DND-41 (cell line): ENCODE data around the gene MACROD2.

Experiments used
- ATAC-seq: fragments of 200-7000 bp; cut with Tn5 transposase; 3 replicates; pipeline ENCODE4 v1.9.1; 2021; ENCODE audit warnings: low read depth; ENCODE audit not compliant: insufficient read depth
- DNase-seq: peaks from one replicate; pipeline ENCODE4 v3.0.0-alpha.2; 2020
- H2AFZ ChIP-seq: 2 replicates; pipeline ENCODE4 v1.6.0; 2012; ENCODE audit warnings: low read depth, low read length
- H3K27ac ChIP-seq: 2 replicates; pipeline ENCODE4 v1.5.1; 2012; ENCODE audit warnings: low read length, inconsistent platforms
- H3K27me3 ChIP-seq: fragments of 200-600 bp; sonication (generic); 2 replicates; pipeline ENCODE4 v1.6.0; 2012; ENCODE audit warnings: low read length, mild to moderate bottlenecking, inconsistent platforms; ENCODE audit not compliant: insufficient read depth, poor library complexity
- H3K36me3 ChIP-seq: 2 replicates; pipeline ENCODE4 v1.5.1; 2012; ENCODE audit warnings: low read length, inconsistent platforms; ENCODE audit not compliant: insufficient read depth
- H3K4me1 ChIP-seq: 2 replicates; pipeline ENCODE4 v1.5.1; 2012; ENCODE audit warnings: mild to moderate bottlenecking, low read length; ENCODE audit not compliant: insufficient read depth
- H3K4me2 ChIP-seq: 2 replicates; pipeline ENCODE4 v1.6.0; 2012; ENCODE audit warnings: mild to moderate bottlenecking, moderate library complexity, low read length, inconsistent platforms; ENCODE audit not compliant: insufficient read depth
- H3K4me3 ChIP-seq, 2 experiments: fragments of 200-600 bp in 1 of 2; shearing (Covaris generic) in 1 of 2; 2 replicates each; pipeline ENCODE4 v1.5.1; 2012 to 2016; ENCODE audit warnings: inconsistent platforms in 2 of 2, low read length in 2 of 2, mild to moderate bottlenecking in 2 of 2, low read depth in 1 of 2, moderate library complexity in 1 of 2
- H3K79me2 ChIP-seq: 2 replicates; pipeline ENCODE4 v1.6.0; 2012; ENCODE audit warnings: low read length, inconsistent platforms; ENCODE audit not compliant: insufficient read depth
- H3K9ac ChIP-seq: 2 replicates; pipeline ENCODE4 v1.6.0; 2012; ENCODE audit warnings: low read depth, mild to moderate bottlenecking, inconsistent platforms, low read length, moderate library complexity
- H3K9me3 ChIP-seq: 2 replicates; pipeline ENCODE4 v1.5.1; 2012; ENCODE audit warnings: low read length, moderate library complexity, mild to moderate bottlenecking, inconsistent platforms; ENCODE audit not compliant: insufficient read depth, severe bottlenecking
- H4K20me1 ChIP-seq: 2 replicates; pipeline ENCODE4 v1.6.0; 2012; ENCODE audit warnings: low read length; ENCODE audit not compliant: insufficient read depth
- EZH2 ChIP-seq: IDR thresholded peaks from 3 replicates; pipeline ENCODE4 v1.6.1; 2012; ENCODE audit warnings: borderline replicate concordance, low read depth, mild to moderate bottlenecking, moderate library complexity, low read length, inconsistent platforms; ENCODE audit not compliant: severe bottlenecking
- TF ChIP-seq, protein P1 (sequence below): IDR thresholded peaks from 2 replicates; pipeline ENCODE4 v1.5.1; 2012; ENCODE audit warnings: borderline replicate concordance, low read length, moderate library complexity, mild to moderate bottlenecking; ENCODE audit not compliant: poor library complexity, severe bottlenecking; ENCODE audit errors: extremely low read depth

MACROD2 gene

DNA sequence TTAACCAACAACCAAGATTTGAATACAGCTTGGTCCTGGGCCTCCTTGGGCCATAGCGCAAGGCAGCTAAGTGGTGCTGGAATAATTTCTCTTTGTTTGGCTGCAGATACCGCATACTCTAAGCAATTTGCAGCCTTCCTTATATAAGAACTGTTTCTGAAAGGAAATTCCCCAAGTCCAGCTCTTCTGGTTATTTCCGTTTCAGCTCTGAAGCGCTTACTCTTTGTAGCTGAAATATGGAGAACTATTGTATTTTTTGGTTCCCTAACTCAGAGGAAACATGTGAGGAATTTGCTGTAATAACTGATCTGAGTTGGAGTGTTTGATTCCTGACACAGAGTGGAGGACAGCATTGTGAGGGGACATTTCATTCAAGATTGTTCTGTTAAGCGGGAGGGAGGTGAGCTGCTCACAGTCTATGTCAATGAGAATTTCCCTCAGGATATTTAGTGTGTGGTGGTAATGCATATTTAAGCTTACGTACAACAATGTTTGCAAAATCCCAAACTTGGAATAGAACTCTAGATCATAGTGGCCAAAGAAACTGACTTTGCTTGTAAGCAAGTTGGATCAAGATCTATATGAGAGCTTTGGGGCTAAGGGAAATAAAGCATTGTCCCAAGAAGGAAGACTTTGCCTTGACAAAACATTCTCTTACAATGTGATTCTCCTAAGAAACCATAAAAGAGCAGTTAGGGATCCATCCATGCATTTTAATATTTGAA lies 918.7 kb downstream of the MACROD2 start:
- no peaks in the 10 kb centered on the region for H3K27me3 ChIP-seq
- no peaks in the 10 kb centered on the region for H3K4me1 ChIP-seq
- no peaks in the 10 kb centered on the region for H3K9me3 ChIP-seq
- H3K4me3 ChIP-seq: no peak overlapping the region
- no peak overlapping the region for H3K27ac ChIP-seq
- no peak overlapping the region for H3K4me2 ChIP-seq
- no peak overlapping the region for H3K9ac ChIP-seq
- DNase-seq (no peak), ATAC-seq (no peak)
- H2AFZ ChIP-seq: no peak overlapping the region
- TF ChIP-seq, protein P1, sequence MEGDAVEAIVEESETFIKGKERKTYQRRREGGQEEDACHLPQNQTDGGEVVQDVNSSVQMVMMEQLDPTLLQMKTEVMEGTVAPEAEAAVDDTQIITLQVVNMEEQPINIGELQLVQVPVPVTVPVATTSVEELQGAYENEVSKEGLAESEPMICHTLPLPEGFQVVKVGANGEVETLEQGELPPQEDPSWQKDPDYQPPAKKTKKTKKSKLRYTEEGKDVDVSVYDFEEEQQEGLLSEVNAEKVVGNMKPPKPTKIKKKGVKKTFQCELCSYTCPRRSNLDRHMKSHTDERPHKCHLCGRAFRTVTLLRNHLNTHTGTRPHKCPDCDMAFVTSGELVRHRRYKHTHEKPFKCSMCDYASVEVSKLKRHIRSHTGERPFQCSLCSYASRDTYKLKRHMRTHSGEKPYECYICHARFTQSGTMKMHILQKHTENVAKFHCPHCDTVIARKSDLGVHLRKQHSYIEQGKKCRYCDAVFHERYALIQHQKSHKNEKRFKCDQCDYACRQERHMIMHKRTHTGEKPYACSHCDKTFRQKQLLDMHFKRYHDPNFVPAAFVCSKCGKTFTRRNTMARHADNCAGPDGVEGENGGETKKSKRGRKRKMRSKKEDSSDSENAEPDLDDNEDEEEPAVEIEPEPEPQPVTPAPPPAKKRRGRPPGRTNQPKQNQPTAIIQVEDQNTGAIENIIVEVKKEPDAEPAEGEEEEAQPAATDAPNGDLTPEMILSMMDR: no peak
- TF ChIP-seq EZH2: no peak
- H3K36me3 ChIP-seq: no peaks in the 10 kb centered on the region
- no peaks in the 10 kb centered on the region for H4K20me1 ChIP-seq
- no peaks in the 10 kb centered on the region for H3K79me2 ChIP-seq

DNA sequence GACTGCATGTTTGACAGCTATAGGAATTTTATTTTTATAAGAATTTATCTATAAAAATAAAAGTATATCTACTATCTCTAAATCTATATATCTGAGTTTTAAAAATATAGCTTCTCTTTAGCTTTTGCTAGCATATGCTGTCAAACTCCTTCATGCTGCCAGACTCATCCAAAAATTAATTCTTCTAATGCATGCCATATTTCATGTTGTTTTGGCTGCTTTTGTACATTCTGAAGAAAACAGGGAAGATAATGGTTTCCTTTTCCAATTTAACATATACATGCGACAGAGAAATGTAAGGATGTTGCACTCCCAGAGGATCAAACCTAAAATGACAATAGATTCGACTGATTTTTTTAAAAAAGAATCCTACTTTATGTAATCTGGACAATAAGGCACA lies 919.3 kb downstream of the MACROD2 start:
- TF ChIP-seq, protein P1: no peak
- TF ChIP-seq EZH2: no peak
- no peak overlapping the region for H3K4me2 ChIP-seq
- ATAC-seq (no peak), DNase-seq (no peak)
- no peak overlapping the region for H3K4me3 ChIP-seq
- no peaks in the 10 kb centered on the region for H3K9me3 ChIP-seq
- H3K27ac ChIP-seq: no peak overlapping the region
- no peaks in the 10 kb centered on the region for H3K36me3 ChIP-seq
- H3K79me2 ChIP-seq: no peaks in the 10 kb centered on the region
- H3K4me1 ChIP-seq: no peaks in the 10 kb centered on the region
- no peak overlapping the region for H3K9ac ChIP-seq
- no peaks in the 10 kb centered on the region for H4K20me1 ChIP-seq
- no peaks in the 10 kb centered on the region for H3K27me3 ChIP-seq
- H2AFZ ChIP-seq: no peak overlapping the region

DNA sequence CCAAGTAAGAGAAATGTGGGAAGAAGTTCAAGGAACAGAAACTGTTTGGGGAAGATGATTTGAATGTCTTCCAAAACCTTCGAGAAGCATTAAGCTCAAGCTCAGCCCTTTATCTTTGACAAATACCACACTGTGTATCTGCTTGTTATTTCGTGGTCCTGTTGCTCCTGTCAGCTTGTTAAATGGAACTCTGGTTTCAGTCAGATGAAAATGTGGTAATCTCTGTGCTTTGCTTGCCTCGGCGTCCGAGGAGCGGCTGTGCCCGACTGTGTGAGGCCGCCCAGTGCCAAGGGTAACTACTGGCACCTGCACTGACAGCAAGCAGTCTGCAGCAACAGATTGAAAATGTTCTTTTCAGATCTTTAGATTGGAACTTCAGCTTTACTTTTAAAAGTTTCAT lies 920.0 kb downstream of the MACROD2 start:
- Histone ChIP-seq H3K9ac (no peak overlapping the region), H3K27me3 (no peaks in the 10 kb centered on the region), H3K36me3 (no peaks in the 10 kb centered on the region), H3K4me3 (no peak overlapping the region), H3K9me3 (no peaks in the 10 kb centered on the region), H4K20me1 (no peaks in the 10 kb centered on the region), H3K79me2 (no peaks in the 10 kb centered on the region), H3K4me2 (no peak overlapping the region), H2AFZ (no peak overlapping the region), H3K4me1 (no peaks in the 10 kb centered on the region), H3K27ac (no peak overlapping the region)
- ATAC-seq (no peak), DNase-seq (no peak)
- no peak for TF ChIP-seq EZH2
- TF ChIP-seq, protein P1: no peak
